ENCODE data around the gene ERBIN.

- TF ChIP-seq POLR2A (IDR thresholded peaks at IDR 0.05; ENCODE audit: low read depth, low read length) (no peak; the same call in 1 of the 2 replicates), POLR2AphosphoS5 (IDR thresholded peaks at IDR 0.05; ENCODE audit: low read depth, low read length) (peak; percentile 62)
These were observed 637 bp upstream of the ERBIN start for GRCh38 chr5:65925601-65926275.
